Subcutaneous adipose tissue (tissue), 4 donors: ENCODE data around the gene ANAPC16. TPM values are rescaled to one million over a fixed set of nuclear protein-coding genes. Genes with fewer than 3 reads are reported as not detected.

ENCODE experiments used
- CTCF ChIP-seq: fragments of 450-650 bp; IDR thresholded peaks from one replicate; pipeline ENCODE4 v1.5.1; 2016; ENCODE audit warnings: low read depth, mild to moderate bottlenecking, control low read depth, antibody characterized with exemption, moderate library complexity
- total RNA-seq, 4 donors: library from RNA; depleted of rRNA; stranded (reverse); fragments of >200 nt; gene quantifications; one replicate each; pipeline ENCODE4 v1.1.0, GENCODE V29; 2016

The ANAPC16 gene
- total RNA-seq, 4 donors from 2014 or later = 80.4 to 130 (median 110) TPM

GRCh38 chr10:72263613-72264241, 47.9 kb downstream of the ANAPC16 start:
- no peak for TF ChIP-seq CTCF

GRCh38 chr10:72264536-72264935, 48.7 kb downstream of the ANAPC16 start:
- TF ChIP-seq CTCF = no peak

- TF ChIP-seq CTCF = no peak
Measured at GRCh38 chr10:72265508-72265907, 49.7 kb downstream of the ANAPC16 start.

GRCh38 chr10:72265990-72266865, 50.4 kb downstream of the ANAPC16 start:
- TF ChIP-seq CTCF = no peak

- no peak for TF ChIP-seq CTCF
Measured at GRCh38 chr10:72267381-72267780, 51.6 kb downstream of the ANAPC16 start.

- TF ChIP-seq CTCF = no peak
Measured at GRCh38 chr10:72267819-72268399, 52.1 kb downstream of the ANAPC16 start.
